Measurements from ENCODE around the gene PSPN. TPM values are rescaled to one million over a fixed set of nuclear protein-coding genes. Genes with fewer than 3 reads are reported as not detected.
A peak's percentile ranks its signal among the peaks of the same experiment; 100 is the strongest.

PSPN gene
- polyA plus RNA-seq, 1 experiment: 0.41 TPM

DNA sequence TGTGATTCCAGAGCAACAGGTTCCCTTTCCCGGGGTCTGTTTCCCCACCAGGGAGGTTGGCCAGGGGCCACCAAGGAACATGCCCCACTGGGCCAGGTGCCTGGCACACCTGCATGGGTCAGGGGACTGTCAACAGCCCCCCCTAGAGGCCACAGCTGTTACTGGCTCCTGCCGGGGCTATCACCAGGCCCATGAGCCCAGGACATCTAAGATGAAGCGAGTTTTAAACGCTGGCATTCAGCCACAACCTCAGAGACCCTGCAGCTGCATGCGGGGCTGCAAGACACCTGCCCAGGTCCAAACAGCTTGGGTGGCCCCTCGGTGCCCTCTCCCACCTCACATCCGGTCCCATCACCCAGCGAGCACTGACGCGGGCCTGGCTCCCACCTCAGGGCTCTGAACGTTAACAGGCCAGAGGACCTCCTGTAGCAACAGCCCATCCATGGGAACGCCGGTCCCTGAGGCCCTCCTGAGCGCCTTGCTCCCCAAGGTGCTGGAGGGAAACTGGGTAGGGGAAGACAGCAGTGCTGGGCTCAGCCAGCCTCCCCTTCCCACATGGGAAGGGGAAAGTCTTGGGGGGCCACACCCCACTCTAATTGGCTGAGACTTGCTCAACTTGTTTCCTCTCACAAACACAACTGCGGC lies 36.8 kb upstream of the PSPN start:
- TF ChIP-seq, protein P1, sequence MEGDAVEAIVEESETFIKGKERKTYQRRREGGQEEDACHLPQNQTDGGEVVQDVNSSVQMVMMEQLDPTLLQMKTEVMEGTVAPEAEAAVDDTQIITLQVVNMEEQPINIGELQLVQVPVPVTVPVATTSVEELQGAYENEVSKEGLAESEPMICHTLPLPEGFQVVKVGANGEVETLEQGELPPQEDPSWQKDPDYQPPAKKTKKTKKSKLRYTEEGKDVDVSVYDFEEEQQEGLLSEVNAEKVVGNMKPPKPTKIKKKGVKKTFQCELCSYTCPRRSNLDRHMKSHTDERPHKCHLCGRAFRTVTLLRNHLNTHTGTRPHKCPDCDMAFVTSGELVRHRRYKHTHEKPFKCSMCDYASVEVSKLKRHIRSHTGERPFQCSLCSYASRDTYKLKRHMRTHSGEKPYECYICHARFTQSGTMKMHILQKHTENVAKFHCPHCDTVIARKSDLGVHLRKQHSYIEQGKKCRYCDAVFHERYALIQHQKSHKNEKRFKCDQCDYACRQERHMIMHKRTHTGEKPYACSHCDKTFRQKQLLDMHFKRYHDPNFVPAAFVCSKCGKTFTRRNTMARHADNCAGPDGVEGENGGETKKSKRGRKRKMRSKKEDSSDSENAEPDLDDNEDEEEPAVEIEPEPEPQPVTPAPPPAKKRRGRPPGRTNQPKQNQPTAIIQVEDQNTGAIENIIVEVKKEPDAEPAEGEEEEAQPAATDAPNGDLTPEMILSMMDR (IDR thresholded peaks at IDR 0.05; ENCODE audit: low read depth, low read length): peak; percentile 53
- CTCF ChIA-PET: no interaction called here
- POLR2A ChIA-PET: interaction anchor here (0.6 kb wide), 1 partner anchor 12 kb away, joined by 3 read pairs; the partner anchor contains the start of gene KHSRP
- Histone ChIP-seq H3K4me3 (ENCODE audit: low read depth, low read length) (no peak overlapping the region), H3K27me3 (ENCODE audit: control insufficient read depth, insufficient read depth, low read length) (no peaks in the 10 kb centered on the region), H3K9me3 (ENCODE audit: control insufficient read depth, insufficient read depth, low read length) (no peaks in the 10 kb centered on the region; the same call in 1 of the 2 replicates), H3K27ac (ENCODE audit: low read depth, low read length) (no peak overlapping the region)
- DNase-seq (ENCODE audit: low read depth, low spot score): no peak

DNA sequence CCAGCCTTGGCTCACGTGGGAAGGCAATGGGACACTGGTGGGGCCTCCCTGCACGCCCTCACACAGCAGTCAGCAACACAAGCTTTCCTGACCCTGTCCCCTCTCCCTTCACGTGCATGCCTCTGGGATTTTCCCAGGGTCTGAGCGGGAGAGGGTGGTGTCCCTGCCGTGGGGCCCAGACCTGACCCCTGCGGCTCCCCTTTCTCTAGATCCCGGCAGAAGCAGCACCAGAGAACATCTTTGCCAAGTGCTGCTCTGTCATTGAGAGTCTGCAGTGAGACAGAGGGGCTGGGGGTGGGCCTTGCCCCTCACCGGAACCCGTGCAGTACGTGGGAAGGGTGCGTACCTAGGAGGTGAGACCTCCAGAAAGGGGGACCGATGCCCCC lies 36.3 kb upstream of the PSPN start:
- H3K9me3 ChIP-seq (ENCODE audit: control insufficient read depth, insufficient read depth, low read length): no peaks in the 10 kb centered on the region; the same call in 1 of the 2 replicates
- POLR2A ChIA-PET: interaction anchor here (0.6 kb wide), 1 partner anchor 13 kb away, joined by 3 read pairs; the partner anchor contains the start of gene KHSRP
- CTCF ChIA-PET: no interaction called here
- H3K27me3 ChIP-seq (ENCODE audit: control insufficient read depth, insufficient read depth, low read length): no peaks in the 10 kb centered on the region
- H3K27ac ChIP-seq (ENCODE audit: low read depth, low read length): no peak overlapping the region
- H3K4me3 ChIP-seq (ENCODE audit: low read depth, low read length): no peak overlapping the region
- DNase-seq (ENCODE audit: low read depth, low spot score): no peak
- TF ChIP-seq, protein P1 (IDR thresholded peaks at IDR 0.05; ENCODE audit: low read depth, low read length): no peak

DNA sequence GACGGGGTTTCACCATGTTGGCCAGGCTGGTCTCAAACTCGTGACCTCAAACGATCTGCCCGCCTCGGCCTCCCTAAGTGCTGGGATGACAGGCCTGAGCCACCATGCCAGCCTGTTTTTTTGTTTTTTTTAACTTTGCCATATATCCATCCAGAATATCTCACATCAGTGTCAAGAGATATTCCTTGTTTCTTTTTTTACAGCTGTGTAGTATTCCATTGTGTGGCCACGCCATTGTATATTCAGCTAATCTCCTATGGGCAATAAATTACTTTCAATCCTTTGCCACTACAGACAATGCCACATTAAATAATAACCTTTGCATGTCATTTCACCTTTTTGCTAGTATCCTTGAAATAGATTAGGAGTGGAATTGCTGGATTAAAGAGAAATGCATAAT lies 33.6 kb upstream of the PSPN start:
- Histone ChIP-seq H3K27ac (ENCODE audit: low read depth, low read length) (no peak overlapping the region), H3K27me3 (ENCODE audit: control insufficient read depth, insufficient read depth, low read length) (no peaks in the 10 kb centered on the region), H3K9me3 (ENCODE audit: control insufficient read depth, insufficient read depth, low read length) (no peaks in the 10 kb centered on the region; the same call in 1 of the 2 replicates), H3K4me3 (ENCODE audit: low read depth, low read length) (no peak overlapping the region)
- CTCF ChIA-PET: no interaction called here
- DNase-seq (ENCODE audit: low read depth, low spot score): no peak
- POLR2A ChIA-PET: interaction anchor here (1.5 kb wide), 1 partner anchor 31 kb away, joined by 3 read pairs; no protein-coding TSS in a partner anchor
- TF ChIP-seq, protein P1 (IDR thresholded peaks at IDR 0.05; ENCODE audit: low read depth, low read length): no peak

DNA sequence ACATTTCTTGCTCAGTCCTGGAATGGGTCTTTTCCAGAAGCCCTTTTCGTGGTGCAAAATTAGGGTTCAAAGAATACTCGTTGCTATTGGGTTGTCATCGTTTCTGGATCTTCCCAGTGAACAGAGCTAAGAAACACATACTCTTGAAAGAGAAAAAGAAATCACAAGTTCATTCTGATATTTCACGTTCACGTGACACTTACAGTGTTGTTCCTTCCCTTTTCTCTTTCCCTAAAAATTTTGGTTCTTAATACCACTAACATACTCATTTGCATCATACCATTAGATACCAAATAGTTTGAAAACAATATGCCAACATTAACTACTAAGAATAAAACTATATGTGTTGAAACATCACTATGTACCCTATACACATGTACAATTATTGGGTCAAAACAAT lies 30.7 kb upstream of the PSPN start:
- Histone ChIP-seq H3K27me3 (ENCODE audit: control insufficient read depth, insufficient read depth, low read length) (no peaks in the 10 kb centered on the region), H3K9me3 (ENCODE audit: control insufficient read depth, insufficient read depth, low read length) (no peaks in the 10 kb centered on the region), H3K4me3 (ENCODE audit: low read depth, low read length) (no peak overlapping the region), H3K27ac (ENCODE audit: low read depth, low read length) (no peak overlapping the region)
- POLR2A ChIA-PET: no interaction called here
- TF ChIP-seq, protein P1 (IDR thresholded peaks at IDR 0.05; ENCODE audit: low read depth, low read length): no peak
- DNase-seq (ENCODE audit: low read depth, low spot score): no peak
- CTCF ChIA-PET: no interaction called here

DNA sequence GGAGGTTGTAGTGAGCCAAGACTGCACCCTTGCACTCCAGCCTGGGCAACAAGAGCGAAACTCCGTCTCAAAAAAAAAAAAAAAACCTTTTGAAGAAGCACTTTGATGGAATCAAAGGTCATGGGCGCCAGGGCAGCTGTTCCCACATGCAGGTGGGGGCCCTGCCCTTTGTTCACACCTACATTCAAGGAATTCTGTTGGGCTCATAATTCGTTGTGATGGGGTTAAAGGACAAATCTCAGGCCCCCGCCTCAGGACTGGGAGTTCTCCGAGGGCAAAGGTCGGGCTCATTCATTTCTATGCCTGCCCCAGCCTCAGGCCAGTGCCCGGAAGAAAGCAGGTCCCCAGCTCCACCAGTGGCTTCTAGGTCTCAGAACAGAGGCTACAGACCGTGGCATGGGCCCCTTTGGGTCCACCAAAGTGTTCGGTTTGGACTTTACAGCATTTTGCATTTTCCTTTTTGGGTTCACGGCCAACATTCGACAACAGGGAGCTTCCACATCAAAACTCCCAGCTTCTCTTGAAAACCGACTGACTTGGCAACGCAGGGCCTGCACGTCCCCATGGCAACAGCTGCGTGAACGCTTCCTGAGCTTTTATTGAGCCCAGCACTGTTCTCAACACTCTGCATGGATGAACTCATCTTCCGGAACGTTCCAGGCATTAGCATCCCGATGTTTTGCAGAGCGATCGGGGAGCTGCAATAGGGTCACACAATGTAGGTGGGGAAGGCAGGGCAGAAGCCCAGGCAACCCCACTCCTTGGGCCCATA lies 27.3 kb upstream of the PSPN start:
- H3K27me3 ChIP-seq (ENCODE audit: control insufficient read depth, insufficient read depth, low read length): no peaks in the 10 kb centered on the region
- no peaks in the 10 kb centered on the region for H3K9me3 ChIP-seq (ENCODE audit: control insufficient read depth, insufficient read depth, low read length)
- TF ChIP-seq, protein P1 (IDR thresholded peaks at IDR 0.05; ENCODE audit: low read depth, low read length): no peak
- peak; percentile 45 for DNase-seq (ENCODE audit: low read depth, low spot score)
- no peak overlapping the region for H3K4me3 ChIP-seq (ENCODE audit: low read depth, low read length)
- no peak overlapping the region for H3K27ac ChIP-seq (ENCODE audit: low read depth, low read length)
- ChIA-PET POLR2A (interaction anchor here (0.6 to 1.1 kb wide), 4 partner anchors 15 to 261 kb away, joined by 3 to 6 read pairs (median 5); partner anchors contain the start of gene KHSRP), CTCF (no interaction called here)

Data from AG04450 (cell line).